DOHH2 (cell line): ENCODE measurements around the gene KIF6.

Experiments
- H3F3A ChIP-seq: fragments of 200-600 bp; sonication (generic), shearing (Covaris generic); 2 replicates; pipeline ENCODE4 v1.6.0; 2016; ENCODE audit warnings: antibody characterized with exemption, mild to moderate bottlenecking; ENCODE audit not compliant: control insufficient read depth, insufficient read depth
- H3K27ac ChIP-seq: fragments of 200-600 bp; sonication (generic); 2 replicates; pipeline ENCODE4 v1.5.1; 2014; ENCODE audit warnings: low read depth, mild to moderate bottlenecking, low read length, moderate library complexity
- H3K27me3 ChIP-seq: fragments of 200-600 bp; sonication (generic); 2 replicates; pipeline ENCODE4 v1.6.1; 2014; ENCODE audit warnings: mild to moderate bottlenecking, low read length, mixed read lengths; ENCODE audit not compliant: control insufficient read depth
- H3K36me3 ChIP-seq: fragments of 200-600 bp; sonication (generic); 2 replicates; pipeline ENCODE4 v1.6.1; 2014; ENCODE audit warnings: mild to moderate bottlenecking, low read length, moderate library complexity, mixed read lengths; ENCODE audit not compliant: control insufficient read depth
- H3K4me1 ChIP-seq: fragments of 200-600 bp; sonication (generic); 2 replicates; pipeline ENCODE4 v1.6.1; 2014; ENCODE audit warnings: mild to moderate bottlenecking, low read length, mixed read lengths; ENCODE audit not compliant: control insufficient read depth
- H3K4me2 ChIP-seq: fragments of 200-600 bp; sonication (generic); 2 replicates; pipeline ENCODE4 v1.6.0; 2014; ENCODE audit warnings: mild to moderate bottlenecking, low read length, moderate library complexity
- H3K4me3 ChIP-seq: fragments of 200-600 bp; sonication (generic); 2 replicates; pipeline ENCODE4 v1.5.1; 2014; ENCODE audit warnings: mild to moderate bottlenecking, low read length, mixed read lengths
- H3K79me2 ChIP-seq: fragments of 200-600 bp; sonication (generic); 2 replicates; pipeline ENCODE4 v1.6.1; 2014; ENCODE audit warnings: mild to moderate bottlenecking, low read length, mixed read lengths; ENCODE audit not compliant: control insufficient read depth
- H3K9me2 ChIP-seq: fragments of 200-600 bp; sonication (generic); replicated peaks from 2 replicates; pipeline ENCODE4 v1.6.1; 2014; ENCODE audit warnings: mild to moderate bottlenecking, low read length, mixed read lengths; ENCODE audit not compliant: control insufficient read depth
- H3K9me3 ChIP-seq: fragments of 200-600 bp; sonication (generic); 2 replicates; pipeline ENCODE4 v1.6.1; 2014; ENCODE audit warnings: antibody characterized with exemption, low read length, mixed read lengths; ENCODE audit not compliant: control insufficient read depth, insufficient read depth
- H4K20me1 ChIP-seq: fragments of 200-600 bp; sonication (generic); 2 replicates; pipeline ENCODE4 v1.6.0; 2014; ENCODE audit warnings: low read depth, mild to moderate bottlenecking, antibody characterized with exemption, low read length, moderate library complexity; ENCODE audit not compliant: control insufficient read depth, insufficient read depth
- CTCF ChIP-seq: fragments of 200-600 bp; sonication (generic); IDR thresholded peaks from one replicate; pipeline ENCODE4 v1.5.1; 2014; ENCODE audit warnings: antibody characterized with exemption, mild to moderate bottlenecking, low read depth, low read length; ENCODE audit not compliant: poor library complexity, severe bottlenecking
- EZH2phosphoT487 ChIP-seq: fragments of 200-600 bp; sonication (generic); IDR thresholded peaks from 2 replicates; pipeline ENCODE4 v1.6.1; 2017; ENCODE audit warnings: borderline replicate concordance, mild to moderate bottlenecking, antibody characterized with exemption, low read length, moderate library complexity, mixed read lengths

Gene KIF6

GRCh38 chr6:39440039-39440426 lies 285.2 kb downstream of the KIF6 start:
- H3K9me3 ChIP-seq = no peaks in the 10 kb centered on the region
- H3K79me2 ChIP-seq = no peaks in the 10 kb centered on the region
- no peaks in the 10 kb centered on the region for H3K27me3 ChIP-seq
- TF ChIP-seq EZH2phosphoT487 = no peak
- H3F3A ChIP-seq = no peaks in the 10 kb centered on the region
- no peaks in the 10 kb centered on the region for H3K4me1 ChIP-seq
- no peaks in the 10 kb centered on the region for H3K9me2 ChIP-seq
- H3K36me3 ChIP-seq = no peaks in the 10 kb centered on the region
- H4K20me1 ChIP-seq = no peaks in the 10 kb centered on the region
- H3K27ac ChIP-seq = no peak overlapping the region
- H3K4me3 ChIP-seq = no peak overlapping the region
- H3K4me2 ChIP-seq = no peak overlapping the region

- no peak overlapping the region for H3K4me2 ChIP-seq
- no peaks in the 10 kb centered on the region for H3K79me2 ChIP-seq
- no peak for TF ChIP-seq CTCF
- TF ChIP-seq EZH2phosphoT487 = no peak
These were observed 285.7 kb downstream of the KIF6 start for GRCh38 chr6:39439342-39440038.

GRCh38 chr6:39433630-39434029 lies 291.6 kb downstream of the KIF6 start:
- H3K4me1 ChIP-seq = no peaks in the 10 kb centered on the region
- no peak overlapping the region for H3K4me2 ChIP-seq
- H4K20me1 ChIP-seq = no peaks in the 10 kb centered on the region
- no peak overlapping the region for H3K4me3 ChIP-seq
- no peaks in the 10 kb centered on the region for H3K27me3 ChIP-seq
- H3K27ac ChIP-seq = no peak overlapping the region
- TF ChIP-seq CTCF (no peak), EZH2phosphoT487 (no peak)
- no peaks in the 10 kb centered on the region for H3F3A ChIP-seq
- no peaks in the 10 kb centered on the region for H3K9me2 ChIP-seq
- H3K79me2 ChIP-seq = no peaks in the 10 kb centered on the region
- H3K36me3 ChIP-seq = no peaks in the 10 kb centered on the region
- no peaks in the 10 kb centered on the region for H3K9me3 ChIP-seq

More at GRCh38 chr6:39439342-39440038, 285.7 kb downstream of the KIF6 start:
- Histone ChIP-seq H3K4me1 (no peaks in the 10 kb centered on the region), H3K4me3 (no peak overlapping the region), H3K9me2 (no peaks in the 10 kb centered on the region), H3K27me3 (no peaks in the 10 kb centered on the region), H3K9me3 (no peaks in the 10 kb centered on the region), H3K36me3 (no peaks in the 10 kb centered on the region), H3K27ac (no peak overlapping the region), H3F3A (no peaks in the 10 kb centered on the region), H4K20me1 (no peaks in the 10 kb centered on the region)

- Histone ChIP-seq H4K20me1 (no peaks in the 10 kb centered on the region), H3K36me3 (no peaks in the 10 kb centered on the region), H3F3A (no peaks in the 10 kb centered on the region), H3K27me3 (no peaks in the 10 kb centered on the region), H3K4me1 (no peaks in the 10 kb centered on the region), H3K4me3 (no peak overlapping the region), H3K79me2 (no peaks in the 10 kb centered on the region), H3K27ac (no peak overlapping the region), H3K4me2 (no peak overlapping the region), H3K9me3 (no peaks in the 10 kb centered on the region), H3K9me2 (no peaks in the 10 kb centered on the region)
- TF ChIP-seq EZH2phosphoT487 (no peak), CTCF (no peak)
These were observed 292.7 kb downstream of the KIF6 start for GRCh38 chr6:39432330-39433025.
